DOHH2 (cell line): ENCODE results near the gene ALOX12B.
"Not testable (repeated sequence)": the region's sequence is repeated elsewhere in the genome, so short reads cannot be mapped to it uniquely, and the experiment has no call there.

Source experiments
- H3F3A ChIP-seq: fragments of 200-600 bp; sonication (generic), shearing (Covaris generic); 2 replicates; pipeline ENCODE4 v1.6.0; 2016; ENCODE audit warnings: antibody characterized with exemption, mild to moderate bottlenecking; ENCODE audit not compliant: control insufficient read depth, insufficient read depth
- H3K27ac ChIP-seq: fragments of 200-600 bp; sonication (generic); 2 replicates; pipeline ENCODE4 v1.5.1; 2014; ENCODE audit warnings: low read depth, mild to moderate bottlenecking, low read length, moderate library complexity
- H3K27me3 ChIP-seq: fragments of 200-600 bp; sonication (generic); 2 replicates; pipeline ENCODE4 v1.6.1; 2014; ENCODE audit warnings: mild to moderate bottlenecking, low read length, mixed read lengths; ENCODE audit not compliant: control insufficient read depth
- H3K36me3 ChIP-seq: fragments of 200-600 bp; sonication (generic); 2 replicates; pipeline ENCODE4 v1.6.1; 2014; ENCODE audit warnings: mild to moderate bottlenecking, low read length, moderate library complexity, mixed read lengths; ENCODE audit not compliant: control insufficient read depth
- H3K4me1 ChIP-seq: fragments of 200-600 bp; sonication (generic); 2 replicates; pipeline ENCODE4 v1.6.1; 2014; ENCODE audit warnings: mild to moderate bottlenecking, low read length, mixed read lengths; ENCODE audit not compliant: control insufficient read depth
- H3K4me2 ChIP-seq: fragments of 200-600 bp; sonication (generic); 2 replicates; pipeline ENCODE4 v1.6.0; 2014; ENCODE audit warnings: mild to moderate bottlenecking, low read length, moderate library complexity
- H3K4me3 ChIP-seq: fragments of 200-600 bp; sonication (generic); 2 replicates; pipeline ENCODE4 v1.5.1; 2014; ENCODE audit warnings: mild to moderate bottlenecking, low read length, mixed read lengths
- H3K79me2 ChIP-seq: fragments of 200-600 bp; sonication (generic); 2 replicates; pipeline ENCODE4 v1.6.1; 2014; ENCODE audit warnings: mild to moderate bottlenecking, low read length, mixed read lengths; ENCODE audit not compliant: control insufficient read depth
- H3K9me2 ChIP-seq: fragments of 200-600 bp; sonication (generic); replicated peaks from 2 replicates; pipeline ENCODE4 v1.6.1; 2014; ENCODE audit warnings: mild to moderate bottlenecking, low read length, mixed read lengths; ENCODE audit not compliant: control insufficient read depth
- H3K9me3 ChIP-seq: fragments of 200-600 bp; sonication (generic); 2 replicates; pipeline ENCODE4 v1.6.1; 2014; ENCODE audit warnings: antibody characterized with exemption, low read length, mixed read lengths; ENCODE audit not compliant: control insufficient read depth, insufficient read depth
- H4K20me1 ChIP-seq: fragments of 200-600 bp; sonication (generic); 2 replicates; pipeline ENCODE4 v1.6.0; 2014; ENCODE audit warnings: low read depth, mild to moderate bottlenecking, antibody characterized with exemption, low read length, moderate library complexity; ENCODE audit not compliant: control insufficient read depth, insufficient read depth
- EZH2phosphoT487 ChIP-seq: fragments of 200-600 bp; sonication (generic); IDR thresholded peaks from 2 replicates; pipeline ENCODE4 v1.6.1; 2017; ENCODE audit warnings: borderline replicate concordance, mild to moderate bottlenecking, antibody characterized with exemption, low read length, moderate library complexity, mixed read lengths
- TF ChIP-seq, protein P1 (sequence below): fragments of 200-600 bp; sonication (generic); IDR thresholded peaks from one replicate; pipeline ENCODE4 v1.5.1; 2014; ENCODE audit warnings: antibody characterized with exemption, mild to moderate bottlenecking, low read depth, low read length; ENCODE audit not compliant: poor library complexity, severe bottlenecking

ALOX12B gene

DNA sequence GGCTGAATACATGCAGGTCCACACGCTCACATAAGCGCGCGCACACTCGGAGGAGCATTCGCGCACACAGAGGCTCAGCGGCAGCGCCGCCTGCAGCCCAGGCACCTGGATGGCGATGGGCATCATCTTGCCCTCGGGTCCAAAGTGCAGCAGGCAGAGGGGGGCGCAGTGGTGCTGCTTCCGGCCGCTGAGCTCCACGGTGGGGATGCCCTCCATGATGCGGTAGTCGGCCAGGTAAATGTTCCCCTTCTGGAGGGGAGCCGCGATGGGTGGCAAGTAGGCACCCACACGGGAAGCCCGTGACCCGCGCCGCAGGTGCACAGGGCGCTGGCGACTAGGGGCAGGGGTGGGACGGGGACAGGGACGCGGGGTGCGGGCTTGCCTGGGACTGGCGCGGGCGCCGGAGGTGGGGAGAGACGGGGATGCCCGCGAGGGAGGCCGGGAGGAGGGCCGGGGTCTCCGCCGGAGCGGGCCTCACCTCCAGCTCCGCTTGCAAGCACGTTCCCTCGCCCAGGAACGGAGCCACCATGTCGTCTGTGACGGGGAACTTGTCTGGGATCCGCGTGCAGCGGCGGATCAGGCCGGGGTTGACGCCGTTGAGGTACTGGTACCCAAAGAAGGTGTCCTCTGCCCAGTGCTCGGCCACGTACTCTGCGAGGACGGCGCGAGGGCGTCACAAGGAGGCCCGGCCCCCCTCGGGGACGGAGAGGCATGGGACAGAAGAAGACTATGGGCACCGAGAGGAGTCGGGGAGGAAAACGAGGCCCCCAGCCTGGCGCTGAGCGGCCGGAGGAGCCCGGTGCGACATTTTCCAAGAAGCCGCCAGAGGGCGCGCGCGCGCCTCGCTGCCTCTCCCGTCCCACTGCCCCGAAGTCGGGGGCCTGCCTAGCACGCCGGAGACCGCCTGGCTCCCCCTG, 8.0 kb downstream of the ALOX12B start:
- Histone ChIP-seq H3K79me2 (no peaks in the 10 kb centered on the region), H3K36me3 (no peaks in the 10 kb centered on the region), H3K27me3 (peaks cover 15% of the 10 kb centered on the region), H3K9me2 (no peaks in the 10 kb centered on the region), H3K27ac (no peak overlapping the region), H4K20me1 (no peaks in the 10 kb centered on the region), H3K4me1 (peaks cover 13% of the 10 kb centered on the region), H3F3A (no peaks in the 10 kb centered on the region), H3K4me2 (peak overlapping the region; percentile 91), H3K4me3 (peak overlapping the region; percentile 79), H3K9me3 (no peaks in the 10 kb centered on the region)
- TF ChIP-seq EZH2phosphoT487: no peak
- TF ChIP-seq, protein P1, sequence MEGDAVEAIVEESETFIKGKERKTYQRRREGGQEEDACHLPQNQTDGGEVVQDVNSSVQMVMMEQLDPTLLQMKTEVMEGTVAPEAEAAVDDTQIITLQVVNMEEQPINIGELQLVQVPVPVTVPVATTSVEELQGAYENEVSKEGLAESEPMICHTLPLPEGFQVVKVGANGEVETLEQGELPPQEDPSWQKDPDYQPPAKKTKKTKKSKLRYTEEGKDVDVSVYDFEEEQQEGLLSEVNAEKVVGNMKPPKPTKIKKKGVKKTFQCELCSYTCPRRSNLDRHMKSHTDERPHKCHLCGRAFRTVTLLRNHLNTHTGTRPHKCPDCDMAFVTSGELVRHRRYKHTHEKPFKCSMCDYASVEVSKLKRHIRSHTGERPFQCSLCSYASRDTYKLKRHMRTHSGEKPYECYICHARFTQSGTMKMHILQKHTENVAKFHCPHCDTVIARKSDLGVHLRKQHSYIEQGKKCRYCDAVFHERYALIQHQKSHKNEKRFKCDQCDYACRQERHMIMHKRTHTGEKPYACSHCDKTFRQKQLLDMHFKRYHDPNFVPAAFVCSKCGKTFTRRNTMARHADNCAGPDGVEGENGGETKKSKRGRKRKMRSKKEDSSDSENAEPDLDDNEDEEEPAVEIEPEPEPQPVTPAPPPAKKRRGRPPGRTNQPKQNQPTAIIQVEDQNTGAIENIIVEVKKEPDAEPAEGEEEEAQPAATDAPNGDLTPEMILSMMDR: peak; percentile 74

DNA sequence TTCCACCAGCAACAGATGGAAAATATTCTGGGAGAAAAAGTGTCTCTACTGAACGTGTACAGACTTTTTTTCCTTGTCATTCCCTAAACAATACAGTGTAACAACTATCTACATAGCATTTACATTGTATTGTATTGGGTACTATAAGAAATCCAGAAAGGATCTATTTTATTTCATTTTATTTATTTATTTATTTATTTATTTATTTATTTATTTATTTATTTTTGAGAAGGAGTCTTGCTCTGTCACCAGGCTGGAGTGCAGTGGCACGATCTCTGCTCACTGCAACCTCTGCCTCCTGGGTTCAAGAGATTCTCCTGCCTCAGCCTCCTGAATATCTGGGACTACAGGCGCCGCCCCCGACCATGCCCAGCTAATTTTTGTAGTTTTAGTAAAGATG, 9.6 kb downstream of the ALOX12B start:
- not testable (repeated sequence) for H3K9me2 ChIP-seq, H3F3A ChIP-seq, H3K36me3 ChIP-seq, H3K27ac ChIP-seq, H3K9me3 ChIP-seq, H3K79me2 ChIP-seq, H4K20me1 ChIP-seq, H3K4me3 ChIP-seq, H3K4me2 ChIP-seq
- peaks cover 19% of the 10 kb centered on the region for H3K4me1 ChIP-seq
- H3K27me3 ChIP-seq: peaks cover 28% of the 10 kb centered on the region

DNA sequence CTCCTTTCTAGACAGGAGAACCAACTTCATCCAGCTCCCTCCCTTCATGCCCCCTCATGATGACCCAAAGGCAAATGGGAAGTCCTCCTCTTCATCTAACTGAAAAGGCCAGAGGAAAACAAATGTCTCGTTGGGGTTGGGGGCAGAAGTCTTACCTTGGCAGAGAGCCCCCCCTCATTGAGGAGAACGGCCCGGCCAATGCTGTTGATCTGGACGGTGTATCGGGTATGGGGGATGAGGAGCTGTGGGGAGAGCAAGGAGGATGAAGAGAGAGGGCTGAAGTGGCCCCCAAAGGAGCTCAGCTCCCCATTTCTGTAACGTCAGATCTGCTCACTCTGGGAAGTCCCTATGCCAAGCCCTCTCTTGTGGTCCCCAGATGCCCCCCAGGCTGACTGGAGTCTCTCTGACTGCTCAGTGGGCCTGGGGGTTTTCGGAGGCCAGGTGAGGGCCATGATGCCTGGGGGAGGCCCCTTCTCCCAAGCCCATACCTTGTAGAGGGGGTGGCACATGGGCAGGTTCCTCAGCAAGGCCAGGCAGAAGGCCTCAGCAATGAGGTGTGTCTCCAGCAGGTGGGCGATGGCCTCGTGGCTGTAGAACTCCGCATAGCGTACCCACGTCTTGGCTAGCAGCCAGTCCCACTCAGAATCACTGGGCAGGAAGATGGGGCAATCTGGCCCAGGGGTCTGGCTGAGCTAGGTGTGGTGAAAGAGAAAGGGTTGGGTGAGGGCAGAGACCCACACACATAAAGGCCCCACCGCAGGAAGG, 10.8 kb downstream of the ALOX12B start:
- no peak overlapping the region for H3K27ac ChIP-seq
- TF ChIP-seq, protein P1: no peak
- TF ChIP-seq EZH2phosphoT487: no peak
- no peaks in the 10 kb centered on the region for H3K9me2 ChIP-seq
- no peak overlapping the region for H3K4me2 ChIP-seq
- H3K27me3 ChIP-seq: peaks cover 37% of the 10 kb centered on the region
- no peaks in the 10 kb centered on the region for H4K20me1 ChIP-seq
- H3K4me1 ChIP-seq: peaks cover 19% of the 10 kb centered on the region
- H3F3A ChIP-seq: no peaks in the 10 kb centered on the region
- no peak overlapping the region for H3K4me3 ChIP-seq
- no peaks in the 10 kb centered on the region for H3K36me3 ChIP-seq
- no peaks in the 10 kb centered on the region for H3K79me2 ChIP-seq
- H3K9me3 ChIP-seq: no peaks in the 10 kb centered on the region
